Keratinocyte (primary cell): ENCODE results near the gene FBXO41.

Source experiments
- EZH2 ChIP-seq: IDR thresholded peaks from one replicate; pipeline ENCODE4 v1.6.1; 2012; ENCODE audit warnings: inconsistent platforms, mild to moderate bottlenecking, low read length, moderate library complexity
- TF ChIP-seq, protein P1 (sequence below), 3 experiments: IDR thresholded peaks in 1 of 3; conservative IDR thresholded peaks in 1 of 3; optimal IDR thresholded peaks in 1 of 3; 2 replicates in 2 of 3; 3 replicates in 1 of 3; pipeline versions ENCODE3 to v1.5.1; 2011; ENCODE audit warnings: low read length in 3 of 3, mild to moderate bottlenecking in 3 of 3, moderate library complexity in 2 of 3, control low read depth in 1 of 3, inconsistent platforms in 1 of 3; ENCODE audit not compliant: insufficient read depth in 2 of 3; ENCODE audit errors: extremely low read depth in 1 of 3

DNA sequence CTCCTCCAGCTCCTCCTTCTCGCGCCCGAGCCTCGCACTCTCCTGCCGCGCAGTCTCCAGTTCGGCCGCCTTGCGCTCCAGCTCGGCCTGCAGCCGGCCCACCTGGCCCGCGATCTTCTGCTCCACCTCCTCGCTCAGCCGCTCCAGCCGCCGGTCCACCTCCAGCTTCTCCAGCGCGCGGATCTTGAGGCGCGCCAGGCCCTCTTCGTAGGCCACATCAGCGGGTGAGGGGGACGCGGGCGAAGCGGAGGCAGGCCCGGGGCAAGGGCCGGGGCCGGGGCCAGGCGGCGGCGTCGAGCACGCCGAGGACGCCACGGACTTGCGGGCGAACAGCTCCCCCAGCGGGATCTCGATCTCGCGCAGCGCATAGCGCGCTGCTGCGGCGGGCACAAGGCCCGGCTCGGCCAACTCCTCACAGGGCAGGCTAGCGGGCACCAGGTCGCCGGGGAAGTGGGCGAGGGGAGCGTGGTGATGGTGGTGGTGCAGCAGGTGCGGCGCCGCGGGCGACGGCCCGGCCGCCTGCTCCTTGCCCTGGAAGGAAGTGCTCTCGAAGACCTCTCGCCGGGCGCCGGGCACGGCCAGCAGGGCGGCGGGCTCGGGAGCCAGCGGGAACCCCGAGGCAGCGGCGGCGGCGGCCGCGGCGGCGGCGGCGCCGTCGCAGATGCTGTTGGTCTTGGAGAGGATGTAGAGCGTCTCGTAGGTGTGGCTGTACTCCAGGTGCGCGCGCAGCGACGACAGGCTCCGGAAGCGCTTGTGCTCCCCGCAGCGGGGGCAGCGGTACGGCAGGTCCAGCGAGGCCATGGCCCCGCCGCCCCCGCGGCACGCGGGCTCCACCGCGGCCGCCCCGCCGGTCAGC, 15.2 kb downstream of the FBXO41 start:
- TF ChIP-seq, protein P1, sequence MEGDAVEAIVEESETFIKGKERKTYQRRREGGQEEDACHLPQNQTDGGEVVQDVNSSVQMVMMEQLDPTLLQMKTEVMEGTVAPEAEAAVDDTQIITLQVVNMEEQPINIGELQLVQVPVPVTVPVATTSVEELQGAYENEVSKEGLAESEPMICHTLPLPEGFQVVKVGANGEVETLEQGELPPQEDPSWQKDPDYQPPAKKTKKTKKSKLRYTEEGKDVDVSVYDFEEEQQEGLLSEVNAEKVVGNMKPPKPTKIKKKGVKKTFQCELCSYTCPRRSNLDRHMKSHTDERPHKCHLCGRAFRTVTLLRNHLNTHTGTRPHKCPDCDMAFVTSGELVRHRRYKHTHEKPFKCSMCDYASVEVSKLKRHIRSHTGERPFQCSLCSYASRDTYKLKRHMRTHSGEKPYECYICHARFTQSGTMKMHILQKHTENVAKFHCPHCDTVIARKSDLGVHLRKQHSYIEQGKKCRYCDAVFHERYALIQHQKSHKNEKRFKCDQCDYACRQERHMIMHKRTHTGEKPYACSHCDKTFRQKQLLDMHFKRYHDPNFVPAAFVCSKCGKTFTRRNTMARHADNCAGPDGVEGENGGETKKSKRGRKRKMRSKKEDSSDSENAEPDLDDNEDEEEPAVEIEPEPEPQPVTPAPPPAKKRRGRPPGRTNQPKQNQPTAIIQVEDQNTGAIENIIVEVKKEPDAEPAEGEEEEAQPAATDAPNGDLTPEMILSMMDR (optimal IDR thresholded peaks at IDR 0.05 in 1 of 3, IDR thresholded peaks at IDR 0.05 in 1 of 3, conservative IDR thresholded peaks at IDR 0.05 in 1 of 3; ENCODE audit: extremely low read depth in 1 of 3, insufficient read depth in 2 of 3, low read length in 3 of 3), result peak; percentile 11 to 48 (median 47)
- TF ChIP-seq EZH2, result no peak
